ENCODE data around the gene STUB1. TPM values are rescaled to one million over a fixed set of nuclear protein-coding genes. Genes with fewer than 3 reads are reported as not detected.

STUB1 gene
- total RNA-seq, 4 donors from 2014 or later: 116 to 143 (median 125) TPM

GRCh38 chr16:684961-685696 is 4.9 kb downstream of the STUB1 start:
- H3K36me3 ChIP-seq: peaks cover 32% of the 10 kb centered on the region
- no peak overlapping the region for H3K27ac ChIP-seq
- TF ChIP-seq POLR2A (IDR thresholded peaks at IDR 0.05) (no peak), POLR2AphosphoS5 (IDR thresholded peaks at IDR 0.05) (no peak), EP300 (IDR thresholded peaks at IDR 0.05) (no peak)
- TF ChIP-seq, protein P1, sequence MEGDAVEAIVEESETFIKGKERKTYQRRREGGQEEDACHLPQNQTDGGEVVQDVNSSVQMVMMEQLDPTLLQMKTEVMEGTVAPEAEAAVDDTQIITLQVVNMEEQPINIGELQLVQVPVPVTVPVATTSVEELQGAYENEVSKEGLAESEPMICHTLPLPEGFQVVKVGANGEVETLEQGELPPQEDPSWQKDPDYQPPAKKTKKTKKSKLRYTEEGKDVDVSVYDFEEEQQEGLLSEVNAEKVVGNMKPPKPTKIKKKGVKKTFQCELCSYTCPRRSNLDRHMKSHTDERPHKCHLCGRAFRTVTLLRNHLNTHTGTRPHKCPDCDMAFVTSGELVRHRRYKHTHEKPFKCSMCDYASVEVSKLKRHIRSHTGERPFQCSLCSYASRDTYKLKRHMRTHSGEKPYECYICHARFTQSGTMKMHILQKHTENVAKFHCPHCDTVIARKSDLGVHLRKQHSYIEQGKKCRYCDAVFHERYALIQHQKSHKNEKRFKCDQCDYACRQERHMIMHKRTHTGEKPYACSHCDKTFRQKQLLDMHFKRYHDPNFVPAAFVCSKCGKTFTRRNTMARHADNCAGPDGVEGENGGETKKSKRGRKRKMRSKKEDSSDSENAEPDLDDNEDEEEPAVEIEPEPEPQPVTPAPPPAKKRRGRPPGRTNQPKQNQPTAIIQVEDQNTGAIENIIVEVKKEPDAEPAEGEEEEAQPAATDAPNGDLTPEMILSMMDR (IDR thresholded peaks at IDR 0.05): no peak
- peak overlapping the region; percentile 68 for H3K4me3 ChIP-seq
- no peak for DNase-seq (ENCODE audit: low spot score in 2 of 2)
- 83% methylated on average over 46 of the region's 61 CpGs for WGBS
- peaks cover 69% of the 10 kb centered on the region for H3K4me1 ChIP-seq
- no peaks in the 10 kb centered on the region for H3K9me3 ChIP-seq
- H3K27me3 ChIP-seq: no peaks in the 10 kb centered on the region

DNA sequence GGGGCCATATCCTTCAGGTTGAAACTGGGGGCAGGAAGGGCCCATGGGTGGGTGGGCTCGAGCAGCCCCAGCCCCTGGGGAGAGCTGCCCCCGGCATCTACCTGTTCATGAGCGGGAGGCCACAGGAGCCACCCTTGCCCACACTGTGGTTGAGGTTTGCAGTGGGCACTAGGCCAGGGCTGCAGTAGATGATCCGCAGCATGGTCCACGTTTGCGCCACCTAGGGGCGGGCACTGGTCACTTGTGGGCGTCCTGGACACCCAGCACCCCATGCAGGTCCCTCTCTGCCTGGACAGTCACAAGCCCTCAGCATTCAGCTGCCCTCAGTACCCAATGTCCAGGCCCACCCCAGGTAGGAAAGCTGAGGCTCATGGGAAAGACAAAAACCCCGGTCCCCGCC is 5.8 kb downstream of the STUB1 start:
- TF ChIP-seq POLR2AphosphoS5 (IDR thresholded peaks at IDR 0.05): no peak
- TF ChIP-seq, protein P1 (IDR thresholded peaks at IDR 0.05): no peak
- no peak for TF ChIP-seq EP300 (IDR thresholded peaks at IDR 0.05)
- no peak for TF ChIP-seq POLR2A (IDR thresholded peaks at IDR 0.05)
- WGBS: 80% methylated on average over 3 of the region's 10 CpGs
- H3K36me3 ChIP-seq: peaks cover 32% of the 10 kb centered on the region
- H3K27ac ChIP-seq: no peak overlapping the region
- no peak overlapping the region for H3K4me3 ChIP-seq
- no peaks in the 10 kb centered on the region for H3K9me3 ChIP-seq
- H3K27me3 ChIP-seq: no peaks in the 10 kb centered on the region
- peaks cover 73% of the 10 kb centered on the region for H3K4me1 ChIP-seq
- no peak for DNase-seq (ENCODE audit: low spot score in 2 of 2)

GRCh38 chr16:686459-687260 is 6.5 kb downstream of the STUB1 start:
- WGBS: no CpG with 5 or more reads among the region's 51 CpGs

DNA sequence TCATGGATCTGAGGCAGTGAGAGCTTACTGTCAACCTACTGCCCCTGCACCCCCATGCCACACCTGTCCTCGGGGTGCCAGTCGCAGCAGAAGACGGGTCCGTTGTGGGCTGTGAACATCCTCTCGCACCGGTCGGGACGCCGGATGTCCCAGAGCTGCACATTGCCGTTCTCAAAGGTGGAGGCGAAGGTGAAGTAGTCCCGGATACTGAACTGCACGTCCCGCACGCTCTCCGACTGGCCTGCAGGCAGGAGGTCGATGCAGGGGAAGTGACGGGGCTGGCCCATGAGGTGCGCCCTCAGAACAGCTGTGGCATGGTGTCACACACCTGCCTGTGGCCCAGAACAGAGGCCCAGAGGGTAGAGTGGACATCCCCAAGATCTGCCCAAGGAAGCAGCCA is 7.3 kb downstream of the STUB1 start:
- H3K27me3 ChIP-seq: peaks cover 8% of the 10 kb centered on the region
- H3K36me3 ChIP-seq: peaks cover 23% of the 10 kb centered on the region
- no peak overlapping the region for H3K4me3 ChIP-seq
- no peaks in the 10 kb centered on the region for H3K9me3 ChIP-seq
- H3K4me1 ChIP-seq: peaks cover 70% of the 10 kb centered on the region
- 86% methylated on average over 19 of the region's 19 CpGs for WGBS
- TF ChIP-seq, protein P1 (IDR thresholded peaks at IDR 0.05): no peak
- TF ChIP-seq POLR2AphosphoS5 (IDR thresholded peaks at IDR 0.05) (no peak), EP300 (IDR thresholded peaks at IDR 0.05) (no peak), POLR2A (IDR thresholded peaks at IDR 0.05) (no peak)
- no peak for DNase-seq (ENCODE audit: low spot score in 2 of 2)
- no peak overlapping the region for H3K27ac ChIP-seq

More at GRCh38 chr16:686459-687260, 6.5 kb downstream of the STUB1 start:
- TF ChIP-seq POLR2AphosphoS5 (IDR thresholded peaks at IDR 0.05) (no peak), EP300 (IDR thresholded peaks at IDR 0.05) (no peak), POLR2A (IDR thresholded peaks at IDR 0.05) (no peak)
- TF ChIP-seq, protein P1 (IDR thresholded peaks at IDR 0.05): no peak
- Histone ChIP-seq H3K4me3 (no peak overlapping the region), H3K27me3 (no peaks in the 10 kb centered on the region), H3K36me3 (peaks cover 31% of the 10 kb centered on the region), H3K4me1 (peaks cover 70% of the 10 kb centered on the region), H3K27ac (no peak overlapping the region), H3K9me3 (no peaks in the 10 kb centered on the region)
- DNase-seq (ENCODE audit: low spot score in 2 of 2): no peak
